HG02884 (cell line): ENCODE results near the gene CLEC1A.
A peak's percentile ranks its signal among the peaks of the same experiment; 100 is the strongest.
"Not testable (repeated sequence)": the region's sequence is repeated elsewhere in the genome, so short reads cannot be mapped to it uniquely, and the experiment has no call there.

Experiments used
- ATAC-seq: cut with Tn5 transposase; IDR thresholded peaks from one replicate; pipeline ENCODE4 v1.9.1; 2021; ENCODE audit warnings: mild to moderate bottlenecking, moderate library complexity; ENCODE audit not compliant: unreplicated experiment

The CLEC1A gene

GRCh38 chr12:10052193-10052913 is 46.4 kb downstream of the CLEC1A start:
- peak; percentile 52 for ATAC-seq

GRCh38 chr12:10048526-10048925 is 50.3 kb downstream of the CLEC1A start:
- ATAC-seq, result no peak

DNA sequence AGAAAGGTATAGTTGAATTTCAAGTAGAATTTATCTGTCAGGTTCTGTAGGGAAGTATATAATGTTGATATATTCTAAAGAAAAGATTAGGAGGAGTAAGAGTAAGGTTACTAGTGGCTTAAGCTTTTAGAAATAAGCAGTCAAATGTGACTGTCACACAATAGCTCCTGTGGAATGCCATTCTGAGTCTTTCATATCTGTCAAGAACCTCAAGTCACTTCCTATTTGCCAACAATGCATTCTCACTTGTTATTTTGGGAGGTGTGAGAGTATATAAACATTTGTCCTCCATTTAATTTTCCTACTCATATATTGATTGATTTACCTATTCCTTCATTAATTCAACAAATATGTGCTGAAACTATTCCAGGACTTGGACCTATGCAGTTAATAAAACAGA is 56.6 kb downstream of the CLEC1A start:
- ATAC-seq, result no peak

- ATAC-seq, result no peak
Observed at GRCh38 chr12:10033783-10034545, 64.8 kb downstream of the CLEC1A start.

DNA sequence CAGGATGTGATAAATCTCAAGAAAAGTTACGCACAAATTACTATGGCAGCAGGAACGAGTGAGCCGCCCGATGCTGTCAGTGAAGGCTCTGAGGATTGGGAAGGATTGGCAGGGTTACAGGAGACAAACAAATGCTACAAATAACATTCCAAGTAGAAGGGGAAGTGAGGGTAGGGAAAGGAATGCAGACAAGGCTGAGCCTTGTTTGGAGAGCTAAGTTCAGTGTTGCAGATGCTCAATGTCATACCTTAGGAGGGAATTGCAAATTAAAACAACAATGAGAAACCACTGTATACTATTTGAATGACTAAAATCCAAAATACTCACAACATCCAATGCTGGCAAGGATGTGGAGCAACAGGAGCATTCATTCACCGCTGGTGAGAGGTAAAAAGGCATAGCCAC is 67.0 kb downstream of the CLEC1A start:
- no peak for ATAC-seq

GRCh38 chr12:10031321-10031720 is 67.5 kb downstream of the CLEC1A start:
- ATAC-seq, result no peak

DNA sequence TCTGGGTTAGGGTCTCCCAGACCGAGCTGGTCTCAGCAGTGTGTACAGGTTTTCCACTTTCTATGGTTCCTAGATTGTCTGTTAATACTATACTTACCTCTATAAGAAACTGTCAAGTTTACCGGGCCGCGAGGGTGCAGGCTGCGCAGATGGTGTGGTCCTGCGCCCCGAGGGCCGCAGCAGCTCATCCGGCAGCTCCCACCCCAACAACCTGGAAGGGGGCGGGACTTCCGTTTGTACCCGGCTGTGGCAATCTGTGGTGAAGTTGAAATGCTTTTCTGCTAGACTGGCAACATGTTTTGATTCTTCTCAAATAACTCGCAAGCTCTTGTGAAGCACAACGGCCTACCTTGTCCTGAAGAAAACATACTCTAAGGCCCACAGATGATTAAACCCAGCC is 68.3 kb downstream of the CLEC1A start, which contains the start of gene CLEC9A:
Gene CLEC9A (plus strand): TSS at position 237 of the 400 bp plus-strand sequence. CDS start 22,006 bp downstream, outside the sequence.
- ATAC-seq, result no peak

GRCh38 chr12:10027721-10028120 is 71.1 kb downstream of the CLEC1A start:
- ATAC-seq, result no peak

DNA sequence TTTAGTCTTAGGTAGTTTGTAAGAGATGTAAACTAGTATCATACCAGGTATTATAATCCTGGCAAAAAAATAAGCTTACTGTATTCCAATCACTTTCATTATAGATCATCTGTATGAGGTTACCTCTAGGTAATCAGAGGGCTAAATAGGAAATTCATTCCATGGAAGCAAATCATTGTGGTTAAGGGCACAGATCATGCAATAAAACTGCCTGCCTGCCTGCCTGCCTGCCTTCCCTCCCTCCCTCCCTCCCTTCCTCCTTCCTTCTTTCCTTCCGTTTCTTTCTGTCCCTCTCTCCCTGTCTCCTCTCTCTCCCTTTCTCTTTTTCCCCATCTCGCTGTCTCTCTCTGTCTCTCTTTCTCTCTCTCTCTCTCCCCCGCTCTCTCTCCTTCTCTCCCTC is 71.5 kb downstream of the CLEC1A start:
- no peak for ATAC-seq

DNA sequence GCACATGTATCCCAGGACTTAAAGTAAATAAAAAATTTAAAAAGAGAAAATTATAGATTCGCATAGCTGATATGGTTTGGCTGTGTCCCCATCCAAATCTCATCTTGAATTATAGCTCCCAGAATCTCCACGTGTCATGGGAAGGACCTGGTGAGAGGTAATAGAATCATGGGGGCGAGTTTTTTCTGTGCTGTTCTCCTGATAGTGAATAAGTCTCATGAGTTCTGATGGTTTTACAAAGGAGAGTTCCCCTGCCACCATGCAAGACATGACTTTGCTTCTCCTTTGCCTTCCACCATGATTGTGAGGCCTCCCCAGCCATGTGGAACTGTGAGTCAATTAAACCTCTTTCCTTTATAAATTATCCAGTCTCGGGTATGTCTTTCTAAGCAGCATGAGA is 72.1 kb downstream of the CLEC1A start:
- ATAC-seq, result not testable (repeated sequence)

DNA sequence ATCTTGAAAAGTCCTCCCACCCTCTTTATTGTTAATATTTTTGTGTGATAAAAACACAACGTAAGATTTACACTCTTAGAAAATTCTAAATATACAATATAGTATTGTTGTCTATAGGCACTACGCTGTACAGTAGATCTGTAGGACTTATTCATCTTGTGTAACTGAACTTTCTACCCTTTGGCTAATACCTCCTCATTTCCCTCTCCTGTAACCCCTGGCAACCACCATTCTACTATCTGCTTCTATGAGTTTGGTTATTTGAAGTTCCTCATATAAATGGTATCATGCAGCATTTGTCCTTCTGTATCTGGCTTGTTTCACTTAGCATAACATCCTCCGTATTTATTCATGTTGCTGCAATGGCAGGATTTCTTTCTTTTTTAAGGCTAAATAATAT is 73.5 kb downstream of the CLEC1A start:
- ATAC-seq, result no peak

DNA sequence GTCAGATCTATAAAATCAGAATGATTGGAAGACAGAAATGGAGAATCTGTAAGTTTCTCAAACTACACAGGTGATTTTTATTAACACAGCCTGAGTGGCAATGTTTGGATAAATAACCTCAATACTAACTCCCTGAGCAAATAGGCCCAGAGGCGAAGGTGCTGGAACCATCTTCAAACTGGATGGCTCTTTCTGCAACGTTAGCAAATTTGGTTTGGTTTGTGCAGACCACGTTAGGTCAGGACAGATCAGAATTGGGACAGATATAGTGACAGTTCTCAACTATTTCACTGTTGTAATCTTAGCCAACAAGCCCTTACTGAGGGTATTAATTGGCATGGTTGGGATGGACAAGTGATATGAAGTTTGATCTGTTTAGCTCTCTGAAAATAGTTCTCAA is 77.4 kb downstream of the CLEC1A start:
- ATAC-seq, result no peak
